Measurements from ENCODE around the gene TGM1.

DNA sequence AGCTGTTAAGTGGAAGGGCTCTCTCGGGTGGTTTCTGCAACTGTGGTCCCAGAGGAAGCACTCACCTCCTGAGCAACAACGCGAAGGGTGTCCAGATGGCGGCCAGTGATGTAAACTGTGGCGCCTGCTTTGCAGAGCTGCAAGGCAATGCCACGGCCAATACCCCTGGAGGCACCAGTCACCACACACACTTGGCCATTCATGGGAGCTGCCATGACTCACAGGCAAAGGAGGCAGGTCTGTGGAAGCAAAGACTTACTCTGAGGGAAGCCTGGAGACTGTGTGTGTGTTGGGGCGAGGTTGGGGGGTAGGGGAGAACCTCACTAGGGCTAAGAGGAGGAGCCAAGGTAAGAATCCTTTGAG, 35.9 kb upstream of the TGM1 start:
- TF ChIP-seq RAD51 (IDR thresholded peaks at IDR 0.05) (no peak), POLR2AphosphoS5 (IDR thresholded peaks at IDR 0.05; ENCODE audit: low read length) (no peak), MEF2A (IDR thresholded peaks at IDR 0.05; ENCODE audit: insufficient read depth, low read depth, low read length) (no peak), ZZZ3 (IDR thresholded peaks at IDR 0.05; ENCODE audit: control insufficient read depth, insufficient read length, low read depth) (no peak), BRCA1 (IDR thresholded peaks at IDR 0.05; ENCODE audit: low read depth, low read length) (no peak), RELA (IDR thresholded peaks at IDR 0.05; ENCODE audit: borderline replicate concordance, partially characterized antibody) (no peak), EZH2 (IDR thresholded peaks at IDR 0.05; ENCODE audit: borderline replicate concordance, control insufficient read depth, low read depth, low read length) (no peak), MYC (IDR thresholded peaks at IDR 0.05; ENCODE audit: insufficient read depth, insufficient read length, insufficient replicate concordance, low read length, severe bottlenecking) (no peak), POLR2A (IDR thresholded peaks at IDR 0.05; ENCODE audit: low read depth, low read length) (no peak)
- TF ChIP-seq, protein P1, sequence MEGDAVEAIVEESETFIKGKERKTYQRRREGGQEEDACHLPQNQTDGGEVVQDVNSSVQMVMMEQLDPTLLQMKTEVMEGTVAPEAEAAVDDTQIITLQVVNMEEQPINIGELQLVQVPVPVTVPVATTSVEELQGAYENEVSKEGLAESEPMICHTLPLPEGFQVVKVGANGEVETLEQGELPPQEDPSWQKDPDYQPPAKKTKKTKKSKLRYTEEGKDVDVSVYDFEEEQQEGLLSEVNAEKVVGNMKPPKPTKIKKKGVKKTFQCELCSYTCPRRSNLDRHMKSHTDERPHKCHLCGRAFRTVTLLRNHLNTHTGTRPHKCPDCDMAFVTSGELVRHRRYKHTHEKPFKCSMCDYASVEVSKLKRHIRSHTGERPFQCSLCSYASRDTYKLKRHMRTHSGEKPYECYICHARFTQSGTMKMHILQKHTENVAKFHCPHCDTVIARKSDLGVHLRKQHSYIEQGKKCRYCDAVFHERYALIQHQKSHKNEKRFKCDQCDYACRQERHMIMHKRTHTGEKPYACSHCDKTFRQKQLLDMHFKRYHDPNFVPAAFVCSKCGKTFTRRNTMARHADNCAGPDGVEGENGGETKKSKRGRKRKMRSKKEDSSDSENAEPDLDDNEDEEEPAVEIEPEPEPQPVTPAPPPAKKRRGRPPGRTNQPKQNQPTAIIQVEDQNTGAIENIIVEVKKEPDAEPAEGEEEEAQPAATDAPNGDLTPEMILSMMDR (IDR thresholded peaks at IDR 0.05 in 2 of 3, conservative IDR thresholded peaks at IDR 0.05 in 1 of 3; ENCODE audit: control insufficient read depth in 2 of 3, extremely low read depth in 1 of 3, insufficient read depth in 1 of 3, low read depth in 3 of 3, low read length in 3 of 3), result no peak
- TF ChIP-seq, protein P2, sequence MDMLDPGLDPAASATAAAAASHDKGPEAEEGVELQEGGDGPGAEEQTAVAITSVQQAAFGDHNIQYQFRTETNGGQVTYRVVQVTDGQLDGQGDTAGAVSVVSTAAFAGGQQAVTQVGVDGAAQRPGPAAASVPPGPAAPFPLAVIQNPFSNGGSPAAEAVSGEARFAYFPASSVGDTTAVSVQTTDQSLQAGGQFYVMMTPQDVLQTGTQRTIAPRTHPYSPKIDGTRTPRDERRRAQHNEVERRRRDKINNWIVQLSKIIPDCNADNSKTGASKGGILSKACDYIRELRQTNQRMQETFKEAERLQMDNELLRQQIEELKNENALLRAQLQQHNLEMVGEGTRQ (IDR thresholded peaks at IDR 0.05; ENCODE audit: borderline replicate concordance, low read depth, low read length), result no peak
